Retina (tissue), 1 donor: ENCODE data around the gene PARD3B.

ENCODE experiments used
- DNase-seq: peaks from one replicate; pipeline ENCODE4 v3.0.0-alpha.2; 2016

The PARD3B gene

GRCh38 chr2:205169012-205169411, 623.7 kb downstream of the PARD3B start:
- DNase-seq = no peak

- DNase-seq = no peak
Observed at GRCh38 chr2:205169464-205169863, 624.2 kb downstream of the PARD3B start.

DNA sequence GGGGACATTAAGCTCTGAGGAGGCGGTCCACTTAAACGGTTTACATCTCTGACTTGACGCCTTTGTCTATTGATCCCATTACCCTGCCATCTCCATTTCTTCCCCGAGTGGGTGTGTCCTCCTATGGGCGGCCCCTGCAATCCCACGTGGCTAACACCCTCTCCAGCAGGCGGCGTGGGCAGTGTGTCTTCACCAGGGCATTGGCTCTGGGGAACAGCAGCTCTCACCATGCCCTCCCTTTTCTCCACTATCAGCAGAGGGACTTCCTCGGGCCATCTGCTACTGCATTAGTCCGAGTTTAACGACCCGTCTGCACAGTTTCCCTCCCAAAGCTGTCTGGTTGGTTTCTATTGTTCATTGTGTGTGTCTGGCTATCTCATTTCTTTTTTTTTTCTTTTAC, 625.1 kb downstream of the PARD3B start:
- DNase-seq = no peak

DNA sequence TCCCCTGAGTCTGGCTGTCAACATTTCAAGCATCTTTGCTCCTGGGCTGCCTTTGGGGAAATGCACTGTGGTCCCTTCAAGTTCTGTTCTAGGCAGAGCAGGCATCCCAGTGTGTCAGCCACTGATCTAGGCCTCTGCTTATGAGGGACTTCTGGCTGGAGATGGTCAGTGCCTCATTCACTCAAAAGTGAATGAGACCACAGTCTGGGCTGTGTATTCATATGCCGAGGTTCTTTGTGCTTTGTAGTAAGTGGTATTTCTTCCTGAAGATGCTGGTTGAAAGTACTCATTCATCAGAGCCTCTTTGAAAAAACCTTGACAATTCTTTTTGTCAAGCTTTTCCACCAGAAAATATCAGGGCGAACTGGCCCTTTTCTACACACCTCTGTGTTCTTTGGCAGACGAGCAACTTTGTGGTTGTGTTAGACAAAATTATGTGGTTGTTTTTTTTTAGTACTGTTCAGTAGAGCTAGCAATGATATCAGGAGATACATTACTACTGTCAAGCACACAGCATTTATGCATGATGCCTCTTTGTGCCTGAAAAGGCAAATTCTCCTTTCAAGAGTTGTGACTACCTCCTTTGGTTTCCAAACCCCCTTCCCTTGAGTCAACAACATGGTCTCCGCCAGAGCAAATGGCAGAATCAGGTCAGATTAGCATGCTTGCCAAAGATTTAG, 626.1 kb downstream of the PARD3B start:
- no peak for DNase-seq

GRCh38 chr2:205175831-205176230, 630.6 kb downstream of the PARD3B start:
- DNase-seq = no peak

DNA sequence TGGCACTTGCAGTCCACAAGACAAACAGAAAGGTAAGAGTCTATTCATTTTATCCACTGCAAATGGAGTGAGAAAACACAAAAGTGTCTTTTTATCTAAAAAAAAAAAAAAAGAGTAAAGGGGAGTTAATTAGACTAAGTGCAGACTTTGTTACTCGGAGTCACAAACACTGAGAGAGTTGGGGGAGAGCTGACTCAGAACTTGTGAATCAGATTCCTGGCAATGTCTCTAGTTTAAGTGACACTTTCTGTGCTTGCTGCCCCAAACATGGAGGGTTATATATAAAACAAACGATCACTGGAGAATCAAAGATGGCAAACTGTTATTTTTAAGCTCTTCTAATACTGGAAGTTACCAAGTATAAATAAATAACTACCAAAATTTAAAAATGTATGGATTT, 631.3 kb downstream of the PARD3B start:
- no peak for DNase-seq

DNA sequence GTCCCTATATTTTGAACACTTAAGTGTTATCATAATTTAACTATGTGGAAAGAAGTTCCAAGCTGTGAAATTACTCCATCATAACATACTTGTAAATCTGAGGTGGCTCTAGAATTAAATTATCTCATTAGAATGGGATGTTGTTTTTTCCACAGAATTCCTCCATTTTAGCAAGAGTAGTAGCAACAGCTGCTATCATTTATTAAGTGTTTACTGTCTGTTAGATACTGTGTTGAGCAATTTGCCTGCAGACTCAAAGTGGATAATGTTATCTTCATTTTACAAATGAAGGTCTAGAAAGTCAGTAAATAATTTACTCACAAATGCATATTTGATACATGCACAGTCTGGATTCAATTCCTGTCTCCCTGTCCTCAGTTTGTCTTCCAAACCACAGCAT, 632.3 kb downstream of the PARD3B start:
- no peak for DNase-seq

DNA sequence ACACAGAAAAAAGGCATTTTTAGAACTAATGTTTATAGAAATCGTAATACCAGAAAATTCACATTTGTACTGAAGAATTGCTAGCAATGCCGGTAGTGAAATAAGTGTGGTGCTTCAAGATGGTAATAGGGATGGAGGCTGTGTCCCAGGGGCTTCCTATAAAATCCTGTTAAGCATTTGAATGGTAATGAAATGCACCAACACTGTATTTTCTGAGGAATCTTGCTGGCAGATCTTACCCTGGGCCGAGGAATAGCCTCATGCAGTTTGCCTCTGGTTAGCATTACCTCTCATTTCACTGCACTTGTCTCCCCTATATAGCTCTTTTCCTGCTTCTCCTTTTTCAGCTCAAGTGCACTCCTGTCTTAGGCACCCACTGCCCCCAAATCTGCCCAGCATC, 635.5 kb downstream of the PARD3B start:
- DNase-seq = no peak

DNA sequence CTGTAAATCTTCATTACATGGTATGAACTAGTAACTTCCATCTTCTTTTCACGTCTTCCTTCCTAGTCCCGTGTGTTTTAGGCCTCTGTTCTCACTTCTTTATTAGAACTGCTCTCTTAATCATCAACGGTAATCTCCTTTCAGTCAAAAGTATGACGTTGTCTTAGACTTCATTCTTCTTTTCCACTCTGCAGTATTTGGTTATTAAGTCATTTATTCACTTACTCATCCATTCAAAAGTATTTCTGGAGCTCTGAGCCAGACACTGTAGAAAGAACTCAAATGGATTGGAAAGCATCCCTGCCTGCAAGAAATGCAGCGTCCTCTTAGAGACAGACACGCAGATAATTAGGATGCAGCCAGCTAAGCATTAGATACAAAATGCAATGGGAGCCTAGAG, 642.5 kb downstream of the PARD3B start:
- DNase-seq = no peak

DNA sequence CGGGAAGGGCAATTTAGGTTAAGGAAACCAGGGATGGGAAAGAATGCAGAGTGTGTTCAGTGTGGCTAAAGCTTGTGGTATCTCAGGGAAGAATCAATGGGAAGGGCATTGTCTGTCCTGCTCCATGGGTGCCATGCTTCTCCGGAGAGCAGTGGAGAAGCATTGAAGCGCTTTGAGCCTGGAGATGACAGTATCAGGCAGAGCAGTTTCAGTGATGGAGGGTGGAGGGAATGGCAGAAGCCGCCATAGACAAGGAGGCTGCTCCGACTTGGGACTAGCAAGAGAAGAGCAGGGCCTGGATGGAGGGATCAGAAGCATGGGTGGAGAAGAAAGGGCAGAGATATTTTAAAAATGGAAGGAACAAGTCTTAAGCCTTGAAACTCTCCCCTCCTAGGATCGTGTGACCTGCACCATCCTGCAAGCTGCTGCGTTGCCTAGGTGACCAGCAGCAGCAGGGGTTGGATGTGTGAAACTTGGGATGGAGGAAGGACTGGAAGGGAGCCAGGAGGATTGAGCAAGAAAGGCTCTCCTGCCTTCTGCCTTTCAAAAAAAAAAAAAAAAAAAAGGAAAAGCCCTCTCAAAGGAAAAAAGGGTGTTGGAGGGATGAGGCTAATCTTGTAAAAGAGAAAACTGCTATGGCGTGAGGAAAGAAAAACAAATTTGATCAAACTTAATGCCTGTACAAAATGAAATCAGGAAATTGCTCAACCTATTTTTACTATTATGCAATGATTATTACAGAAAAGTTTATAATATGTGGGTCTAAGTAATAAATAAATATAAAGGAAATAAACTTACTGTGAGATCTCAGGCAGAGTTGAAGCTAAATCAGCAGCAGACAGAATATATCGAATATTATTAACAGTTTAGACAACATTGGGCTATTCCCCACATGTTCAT, 643.2 kb downstream of the PARD3B start:
- peak; percentile 61 for DNase-seq

DNA sequence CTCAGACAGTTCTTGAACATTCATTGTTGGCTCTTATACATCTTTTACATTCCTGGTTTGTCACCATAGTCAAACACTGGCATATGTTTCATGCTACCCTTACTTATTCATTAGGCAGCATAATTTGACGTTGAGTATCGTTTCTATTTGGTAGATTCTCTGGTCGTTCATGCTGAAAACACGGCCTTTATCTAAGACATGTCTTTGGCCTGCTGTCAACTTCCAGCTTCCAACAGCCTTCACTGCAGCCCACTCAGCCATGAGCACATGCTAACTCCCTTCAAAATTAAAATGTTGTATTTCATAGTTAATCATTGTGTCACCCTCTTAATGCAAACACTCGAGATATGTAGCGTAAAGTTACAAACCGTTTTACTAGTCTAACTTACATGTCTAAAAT, 644.0 kb downstream of the PARD3B start:
- DNase-seq = peak; percentile 26

DNA sequence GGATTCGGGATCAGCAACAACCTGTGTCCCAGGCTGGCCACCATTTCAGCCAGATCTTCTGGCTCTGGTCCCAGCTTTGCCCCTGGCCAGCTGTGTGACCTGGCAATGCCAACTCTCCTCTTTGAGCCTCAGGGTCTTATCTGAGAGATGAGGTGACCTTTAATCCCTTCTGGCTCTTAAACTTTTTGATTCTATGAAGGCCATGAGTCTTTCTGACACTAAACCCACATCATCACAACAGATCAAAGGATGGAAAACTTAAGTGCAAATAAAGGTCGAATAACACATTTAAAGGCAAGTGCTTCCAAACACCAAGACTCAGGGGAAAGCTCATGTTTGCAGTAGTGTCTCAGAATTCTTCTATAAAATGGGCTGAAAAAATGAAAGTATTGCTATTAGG, 645.3 kb downstream of the PARD3B start:
- no peak for DNase-seq

GRCh38 chr2:205193125-205193835, 648.0 kb downstream of the PARD3B start:
- no peak for DNase-seq

DNA sequence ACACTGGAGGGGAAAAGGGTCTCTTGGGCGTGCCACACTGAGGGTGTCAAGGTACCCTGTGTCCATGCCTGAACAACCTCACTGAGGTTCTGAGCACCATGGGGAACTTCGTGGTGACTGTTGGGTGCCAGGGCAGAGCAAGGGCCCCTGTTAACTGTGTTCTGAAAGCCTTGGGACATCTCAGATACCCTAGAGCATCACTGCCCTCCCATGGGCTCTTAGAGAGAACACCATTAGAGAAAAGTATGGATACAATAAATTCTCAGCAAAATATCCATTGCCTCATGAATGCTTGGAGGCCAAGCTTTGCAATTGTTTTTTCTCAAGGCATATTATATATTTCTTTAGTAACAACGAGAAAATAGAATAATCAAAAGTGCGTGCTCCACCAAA, 648.6 kb downstream of the PARD3B start:
- no peak for DNase-seq

DNA sequence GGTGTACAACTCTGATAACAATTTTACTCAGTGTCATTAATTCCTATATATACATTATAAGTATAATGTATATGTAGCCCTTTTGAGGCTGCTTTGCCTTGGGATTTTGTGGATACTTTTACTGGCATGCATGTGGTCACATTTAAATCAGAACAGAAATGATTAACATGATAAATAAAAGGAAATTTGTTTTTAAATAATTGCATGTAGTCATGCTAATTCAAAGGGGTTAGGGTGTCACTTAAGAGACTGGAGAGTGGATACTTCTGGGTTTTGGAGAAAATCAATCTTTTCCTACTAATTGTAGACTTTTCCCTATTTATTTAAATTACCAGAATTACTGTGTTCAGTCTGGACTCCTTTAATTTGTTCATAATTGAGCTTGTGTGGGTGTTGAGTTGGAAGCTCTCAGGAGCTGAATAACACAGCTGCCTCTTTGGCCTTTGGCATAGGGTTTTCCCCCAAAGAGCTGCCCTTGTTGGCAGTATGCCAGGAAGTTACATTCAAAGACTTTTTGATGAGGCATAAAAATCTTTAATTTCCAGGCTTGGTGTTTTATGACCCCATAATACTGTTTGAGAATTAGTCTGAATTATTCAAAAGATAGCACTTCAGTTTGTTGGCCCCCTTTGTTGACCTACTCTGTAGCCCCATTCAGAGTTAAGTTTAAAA, 652.3 kb downstream of the PARD3B start:
- DNase-seq = no peak

GRCh38 chr2:205198140-205198525, 652.9 kb downstream of the PARD3B start:
- DNase-seq = no peak

DNA sequence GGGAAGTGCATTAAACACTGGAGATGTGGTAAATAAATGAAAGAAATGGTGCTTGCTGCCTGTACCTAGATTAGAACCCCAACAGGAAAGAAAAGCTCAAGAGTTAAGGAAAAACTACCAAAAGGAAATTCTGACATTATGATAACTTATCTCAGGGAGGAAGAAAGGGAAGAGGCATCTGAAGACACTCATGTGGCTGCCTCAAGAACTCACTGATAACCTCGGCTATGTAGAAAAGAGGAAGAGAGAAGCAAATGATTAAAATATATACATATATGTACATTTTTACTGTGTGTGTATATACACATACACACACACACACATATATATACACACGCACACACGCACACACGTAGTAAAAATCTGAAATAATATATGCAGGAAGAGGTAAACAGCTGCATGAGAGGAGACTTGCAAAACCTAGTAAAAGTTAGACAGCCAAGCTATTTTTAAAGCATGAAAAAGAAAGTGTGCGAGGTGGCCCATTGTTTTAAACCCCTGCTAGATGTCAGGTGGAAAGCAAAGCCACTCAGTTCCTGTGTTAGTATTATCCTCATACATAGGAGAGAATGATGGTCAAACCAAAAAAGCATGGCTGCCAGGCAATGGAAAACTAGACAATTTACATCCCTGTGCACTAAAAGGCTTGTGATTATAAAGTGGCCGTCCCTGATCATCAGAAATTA, 654.0 kb downstream of the PARD3B start:
- DNase-seq = no peak

GRCh38 chr2:205210494-205210893, 665.2 kb downstream of the PARD3B start:
- no peak for DNase-seq

DNA sequence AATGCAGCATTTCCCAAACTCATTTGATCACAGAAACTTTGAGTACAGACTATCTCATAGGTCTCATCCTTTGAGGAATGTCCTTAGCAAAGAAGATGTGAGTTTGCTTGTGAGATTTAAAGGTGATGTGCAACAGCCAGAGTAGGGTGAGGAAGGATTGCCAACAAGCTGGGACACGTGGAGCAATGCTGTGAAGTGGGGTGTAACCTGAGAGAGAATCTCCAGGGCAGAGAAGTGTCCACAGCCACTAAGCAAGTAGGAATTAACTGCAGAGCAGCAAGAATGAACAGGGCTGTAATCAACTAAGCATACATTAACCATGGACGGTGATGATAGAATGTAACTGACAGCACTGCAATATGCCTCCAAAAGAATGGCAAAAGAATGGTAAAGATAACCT, 667.1 kb downstream of the PARD3B start:
- DNase-seq = no peak

DNA sequence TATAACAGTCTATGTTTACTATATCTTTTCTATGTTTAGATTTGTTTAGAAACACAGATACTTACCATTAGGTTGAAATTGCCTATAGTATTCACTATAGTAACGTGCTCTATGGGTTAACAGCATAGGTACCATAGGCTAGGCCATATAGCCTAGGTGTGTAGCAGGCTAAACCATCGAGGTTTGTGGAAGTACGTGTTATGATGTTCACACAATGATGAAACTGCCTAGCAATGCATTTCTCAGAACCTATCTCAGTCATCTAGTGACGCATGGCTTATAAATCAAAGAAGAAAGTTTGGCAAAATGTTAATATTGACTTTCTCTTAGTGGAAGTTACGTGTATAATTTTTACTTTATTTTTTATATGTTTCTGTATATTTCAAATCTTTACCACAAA, 670.8 kb downstream of the PARD3B start:
- DNase-seq = no peak

DNA sequence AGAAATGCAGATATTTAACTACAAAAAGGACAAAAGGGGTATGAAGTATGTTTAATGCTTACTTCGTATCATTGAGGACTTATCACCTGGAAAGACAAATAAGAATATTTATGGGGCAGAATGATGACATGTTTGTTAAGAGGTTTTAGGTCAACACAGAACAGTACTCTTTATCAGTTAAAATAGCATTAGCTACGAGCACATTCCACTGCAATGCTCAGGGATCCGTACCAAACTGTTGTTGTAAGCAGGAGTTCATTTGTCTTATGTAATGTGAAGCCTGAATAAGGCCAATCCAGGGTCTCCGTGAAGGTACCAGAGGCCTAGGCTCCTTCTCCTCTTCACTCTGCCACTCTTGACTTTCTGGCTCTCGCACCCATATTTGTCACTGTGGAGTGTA, 671.3 kb downstream of the PARD3B start:
- no peak for DNase-seq

DNA sequence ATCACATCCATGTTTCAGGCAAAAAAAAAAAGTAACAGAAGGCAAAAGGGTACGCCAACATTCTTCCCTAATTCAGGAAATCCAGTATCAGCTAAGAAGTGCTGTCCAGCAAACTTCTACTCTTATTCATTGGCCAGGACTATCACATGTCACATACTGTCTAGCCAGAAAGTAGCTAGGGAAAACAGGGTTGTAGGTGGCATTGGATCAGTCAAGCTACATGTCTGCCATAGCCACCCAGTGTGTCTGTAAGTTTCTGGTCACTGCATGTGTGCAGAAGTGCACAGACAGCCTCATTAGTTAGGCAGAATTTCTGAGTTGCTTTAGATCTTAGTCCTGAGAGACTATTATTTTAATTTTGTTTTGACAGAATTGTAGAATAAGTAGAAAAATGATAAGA, 671.7 kb downstream of the PARD3B start:
- no peak for DNase-seq

DNA sequence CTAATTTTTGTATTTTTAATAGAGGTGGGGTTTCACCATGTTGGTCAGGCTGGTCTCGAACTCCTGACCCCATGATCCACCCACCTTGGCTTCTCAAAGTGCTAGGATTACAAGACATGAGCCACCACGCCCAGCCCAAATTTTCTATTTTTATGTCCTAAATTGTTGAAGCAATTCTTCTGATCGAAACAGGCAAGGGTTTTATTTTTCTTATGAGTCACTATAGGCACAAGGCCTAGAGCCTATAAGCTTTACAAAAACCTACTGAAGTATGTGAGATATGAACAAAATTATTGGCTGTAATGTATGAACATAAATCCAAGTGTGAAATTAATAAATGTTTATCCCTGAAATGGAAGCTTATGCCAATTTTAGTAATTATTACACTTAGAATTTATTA, 672.8 kb downstream of the PARD3B start:
- no peak for DNase-seq
